RPMI7951 (cell line): ENCODE results near the gene DNASE2B. TPM values are rescaled to one million over a fixed set of nuclear protein-coding genes. Genes with fewer than 3 reads are reported as not detected.

Experiments
- DNase-seq: peaks from one replicate; pipeline ENCODE4 v3.0.0-alpha.2; 2012; ENCODE audit warnings: low read depth
- total RNA-seq: library from RNA; depleted of rRNA; stranded (reverse); fragments of >200 nt; shearing (Covaris generic); gene quantifications from 2 replicates; pipeline ENCODE4 v1.2.3, GENCODE V29; 2014

DNASE2B gene
- total RNA-seq, 1 experiment from 2014 or later = not detected

- no peak for DNase-seq
These were observed 23.1 kb upstream of the DNASE2B start for GRCh38 chr1:84374991-84375696.

- no peak for DNase-seq
These were observed 22.0 kb upstream of the DNASE2B start for GRCh38 chr1:84376000-84376910.

GRCh38 chr1:84377480-84378095 is 20.7 kb upstream of the DNASE2B start:
- peak; percentile 56 for DNase-seq

GRCh38 chr1:84379138-84379916 is 19.0 kb upstream of the DNASE2B start:
- peak; percentile 61 for DNase-seq

- no peak for DNase-seq
These were observed 18.4 kb upstream of the DNASE2B start for GRCh38 chr1:84379917-84380180.

- no peak for DNase-seq
These were observed 16.2 kb upstream of the DNASE2B start for GRCh38 chr1:84382127-84382526.

GRCh38 chr1:84385347-84385746 is 12.9 kb upstream of the DNASE2B start:
- DNase-seq = no peak

- DNase-seq = no peak
These were observed 11.4 kb upstream of the DNASE2B start for GRCh38 chr1:84386716-84387479.

GRCh38 chr1:84387480-84388163 is 10.7 kb upstream of the DNASE2B start:
- DNase-seq = peak; percentile 39

GRCh38 chr1:84390226-84390625 is 8.1 kb upstream of the DNASE2B start:
- no peak for DNase-seq

- no peak for DNase-seq
These were observed 2.9 kb downstream of the DNASE2B start for GRCh38 chr1:84401156-84401555.

- DNase-seq = no peak
These were observed 3.8 kb downstream of the DNASE2B start for GRCh38 chr1:84402060-84402459.

GRCh38 chr1:84402501-84402900 is 4.2 kb downstream of the DNASE2B start:
- DNase-seq = no peak

GRCh38 chr1:84403347-84403746 is 5.1 kb downstream of the DNASE2B start:
- DNase-seq = no peak

- DNase-seq = peak; percentile 59
These were observed 8.1 kb downstream of the DNASE2B start for GRCh38 chr1:84406346-84406861.

- no peak for DNase-seq
These were observed 9.2 kb downstream of the DNASE2B start for GRCh38 chr1:84407524-84407923.

GRCh38 chr1:84407958-84408422 is 9.7 kb downstream of the DNASE2B start:
- DNase-seq = no peak

- DNase-seq = no peak
These were observed 11.6 kb downstream of the DNASE2B start for GRCh38 chr1:84409888-84410287.

GRCh38 chr1:84410328-84411095 is 12.2 kb downstream of the DNASE2B start:
- no peak for DNase-seq
